ENCODE data around the gene SP140L. TPM values are rescaled to one million over a fixed set of nuclear protein-coding genes. Genes with fewer than 3 reads are reported as not detected.
"Not testable (repeated sequence)": the region's sequence is repeated elsewhere in the genome, so short reads cannot be mapped to it uniquely, and the experiment has no call there.

SP140L gene
- 10 to 100 TPM; 13.5 to 26.4 (median 14.4) TPM for polyA plus RNA-seq

DNA sequence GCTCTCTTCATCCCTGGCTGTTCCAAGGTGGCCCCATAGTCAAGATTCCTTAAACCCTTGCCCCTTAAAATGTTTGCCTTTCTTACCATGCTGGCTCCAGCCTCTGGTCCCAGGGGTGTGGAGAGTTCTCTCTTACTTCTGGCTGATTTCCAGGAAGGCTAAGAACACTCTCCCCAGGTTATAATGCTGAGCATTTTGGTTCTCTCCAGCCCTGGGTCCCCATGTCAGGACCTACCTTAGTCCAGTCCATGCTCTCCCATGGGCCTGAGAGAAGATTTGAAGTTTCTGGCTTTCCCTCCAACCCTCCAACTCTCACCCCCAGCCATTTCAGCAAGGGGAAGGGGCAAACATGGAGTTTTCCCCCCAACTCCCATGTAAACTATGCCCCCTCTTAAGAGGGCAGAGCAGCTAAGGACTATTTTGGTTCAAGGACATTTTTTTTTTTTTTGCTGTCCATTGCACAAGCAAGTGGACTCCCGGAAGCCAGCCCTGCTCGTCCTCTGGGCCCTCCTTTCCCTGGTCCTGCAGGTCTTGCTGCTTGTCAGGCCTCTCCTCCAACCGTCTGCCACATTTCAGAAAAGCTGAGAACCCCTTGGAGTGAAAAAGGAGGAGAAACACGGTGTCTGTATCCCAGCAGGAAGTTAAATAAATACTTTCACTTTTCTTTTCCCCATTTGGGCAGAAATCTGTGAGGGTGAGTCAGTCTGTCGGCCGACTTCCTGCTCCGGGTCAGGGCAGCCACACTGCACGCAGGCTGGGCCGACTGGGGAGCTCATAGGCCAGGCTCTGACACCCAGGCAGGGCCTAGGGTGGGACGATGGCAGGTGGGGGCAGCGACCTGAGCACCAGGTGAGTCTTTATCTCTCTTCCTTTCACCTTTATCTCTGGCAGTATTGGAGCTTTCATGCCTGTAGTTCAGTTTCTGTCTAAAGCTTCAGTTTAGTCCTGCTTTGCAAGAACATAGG lies at the start of gene SP140L:
SP140L (plus strand) TSS at position 741 of the 965 bp plus-strand sequence; CDS start at position 818, 77 bp downstream.
- H3K9me3 Mint-ChIP-seq, result no peaks in the 10 kb centered on the region
- H3K36me3 Mint-ChIP-seq, result peaks cover 18 to 26% (median 19%) of the 10 kb centered on the region in 3 donors
- peaks cover 2 to 7% (median 3%) of the 10 kb centered on the region in 3 donors for H3K27me3 Mint-ChIP-seq (ENCODE audit: low read depth in 3 of 3)
- H3K27ac Mint-ChIP-seq, result peak within 1 kb of the TSS; percentile 93 to 100 (median 98)
- H3K4me3 Mint-ChIP-seq, result peak within 1 kb of the TSS; percentile 91 to 99 (median 96)
- peaks cover 77 to 86% of the 10 kb centered on the region in 2 donors for H3K4me1 Mint-ChIP-seq
- peak; percentile 79 to 80 (median 80) for DNase-seq

DNA sequence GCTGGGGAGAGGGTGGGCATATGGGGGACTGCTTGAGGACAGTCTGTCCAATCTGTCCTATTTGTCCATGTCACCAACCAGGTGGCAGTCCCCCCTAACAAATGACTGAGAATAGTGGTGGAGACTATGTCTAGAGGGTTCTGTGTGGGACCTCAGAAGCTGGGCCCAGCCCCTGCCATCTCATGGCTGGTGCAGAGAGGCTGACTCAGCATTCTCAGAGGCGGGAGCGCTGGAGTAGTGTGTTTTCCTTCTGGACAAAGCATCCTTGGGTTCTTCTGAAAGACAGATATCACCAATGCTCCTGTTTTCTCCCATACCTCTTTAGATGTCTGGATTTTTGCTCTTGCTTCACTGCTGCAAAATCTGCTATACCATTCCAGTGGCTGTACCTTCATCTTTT lies 44.1 kb upstream of the SP140L start:
- Mint-ChIP-seq H3K4me3 (no peak overlapping the region), H3K36me3 (peaks cover 18 to 39% (median 32%) of the 10 kb centered on the region in 3 donors), H3K27ac (no peak overlapping the region), H3K27me3 (ENCODE audit: low read depth in 3 of 3) (no peaks in the 10 kb centered on the region), H3K4me1 (peaks cover 3 to 4% of the 10 kb centered on the region in 2 donors), H3K9me3 (no peaks in the 10 kb centered on the region)
- DNase-seq, result no peak

DNA sequence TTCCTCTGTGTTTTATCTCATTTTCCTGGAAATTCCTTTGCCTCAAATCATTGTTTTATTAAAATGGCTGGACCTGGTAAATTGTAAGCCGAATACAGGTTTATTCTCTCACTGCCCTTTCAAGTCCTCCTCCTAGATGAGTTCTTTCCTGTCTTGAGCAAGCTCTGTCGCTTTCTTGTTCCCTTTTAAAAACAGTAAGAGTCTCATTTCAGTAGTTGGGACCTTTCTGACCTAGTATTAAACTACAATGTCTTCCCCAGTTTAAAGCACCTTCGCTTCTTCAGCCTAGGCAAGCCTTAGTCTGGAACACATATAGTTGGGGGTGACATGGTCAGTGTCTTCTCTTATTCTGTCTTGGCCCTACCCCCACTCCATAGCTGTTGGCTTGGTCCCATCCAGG lies 40.9 kb upstream of the SP140L start:
- Mint-ChIP-seq H3K27ac (no peak overlapping the region), H3K4me3 (no peak overlapping the region), H3K36me3 (peaks cover 32 to 53% (median 35%) of the 10 kb centered on the region in 3 donors), H3K27me3 (ENCODE audit: low read depth in 3 of 3) (no peaks in the 10 kb centered on the region), H3K4me1 (peaks cover 13 to 17% of the 10 kb centered on the region in 2 donors), H3K9me3 (no peaks in the 10 kb centered on the region)
- DNase-seq, result no peak

DNA sequence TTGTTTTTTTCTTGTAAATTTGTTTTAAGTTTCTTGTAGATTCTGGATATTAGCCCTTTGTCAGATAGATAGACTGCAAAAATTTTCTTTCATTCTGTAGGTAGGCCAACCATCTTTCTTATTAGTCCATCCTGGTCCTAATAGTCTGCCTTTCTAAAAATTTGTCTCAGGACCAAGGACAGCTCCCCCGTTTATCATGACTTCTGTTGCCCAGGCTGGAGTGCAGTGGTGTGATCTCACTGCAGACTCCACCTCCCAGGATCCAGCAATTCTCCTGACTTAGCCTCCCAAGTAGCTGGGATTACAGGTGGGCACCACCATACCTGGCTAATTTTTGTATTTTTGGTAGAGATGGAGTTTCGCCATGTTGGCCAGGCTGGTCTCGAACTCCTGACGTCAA lies 37.7 kb upstream of the SP140L start:
- H3K27me3 Mint-ChIP-seq (ENCODE audit: low read depth in 3 of 3); H3K9me3 Mint-ChIP-seq; H3K27ac Mint-ChIP-seq; H3K4me3 Mint-ChIP-seq: not testable (repeated sequence)
- Mint-ChIP-seq H3K4me1 (peaks cover 13 to 17% of the 10 kb centered on the region in 2 donors), H3K36me3 (peaks cover 53 to 68% (median 56%) of the 10 kb centered on the region in 3 donors)
- DNase-seq, result peak; percentile 5 to 8 (median 8)

DNA sequence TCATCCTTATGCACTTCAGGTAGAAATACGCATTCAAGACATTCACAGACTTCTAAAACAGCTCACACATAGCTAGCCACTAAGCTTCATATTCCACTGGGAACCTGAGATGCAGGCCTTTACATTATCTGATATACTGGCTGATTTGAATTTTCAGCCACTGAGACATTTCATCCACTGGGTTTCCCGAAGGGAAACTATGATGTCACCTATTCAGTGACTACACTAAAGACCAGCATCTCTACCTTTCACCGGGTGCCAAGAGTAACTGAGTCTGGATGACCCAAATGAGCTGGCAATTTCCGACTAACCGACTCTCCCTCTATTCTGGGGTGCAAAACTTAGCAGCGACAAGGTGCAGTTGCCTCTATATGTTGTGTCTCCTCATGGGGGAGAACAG lies 31.8 kb upstream of the SP140L start:
- DNase-seq, result no peak
- H3K9me3 Mint-ChIP-seq, result peaks cover 0 to 8% (median 1%) of the 10 kb centered on the region in 6 donors
- H3K4me1 Mint-ChIP-seq, result no peaks in the 10 kb centered on the region
- peaks cover 77 to 88% (median 86%) of the 10 kb centered on the region in 3 donors for H3K36me3 Mint-ChIP-seq
- peaks cover 0 to 1% (median 0%) of the 10 kb centered on the region in 3 donors for H3K27me3 Mint-ChIP-seq (ENCODE audit: low read depth in 3 of 3)
- no peak overlapping the region for H3K4me3 Mint-ChIP-seq
- no peak overlapping the region for H3K27ac Mint-ChIP-seq

DNA sequence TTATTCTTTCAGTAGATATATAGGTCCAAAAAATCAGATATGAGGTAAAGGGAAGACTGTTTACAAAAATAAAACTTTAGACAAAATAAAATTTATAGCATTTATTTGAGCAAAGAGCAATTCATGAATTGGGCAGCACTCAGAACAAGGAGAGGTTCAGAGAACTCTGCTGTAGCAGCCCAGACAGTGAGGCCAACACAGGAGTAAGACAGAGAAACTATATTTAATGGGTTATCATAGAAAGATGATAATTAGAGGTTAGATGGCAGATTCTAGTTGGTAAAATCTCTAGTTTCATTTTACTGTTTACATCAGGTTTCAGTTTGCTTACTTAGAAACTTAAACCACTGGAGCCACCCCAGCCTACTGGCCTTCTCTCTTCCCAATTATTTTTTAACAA lies 30.1 kb upstream of the SP140L start:
- H3K27ac Mint-ChIP-seq, result no peak overlapping the region

DNA sequence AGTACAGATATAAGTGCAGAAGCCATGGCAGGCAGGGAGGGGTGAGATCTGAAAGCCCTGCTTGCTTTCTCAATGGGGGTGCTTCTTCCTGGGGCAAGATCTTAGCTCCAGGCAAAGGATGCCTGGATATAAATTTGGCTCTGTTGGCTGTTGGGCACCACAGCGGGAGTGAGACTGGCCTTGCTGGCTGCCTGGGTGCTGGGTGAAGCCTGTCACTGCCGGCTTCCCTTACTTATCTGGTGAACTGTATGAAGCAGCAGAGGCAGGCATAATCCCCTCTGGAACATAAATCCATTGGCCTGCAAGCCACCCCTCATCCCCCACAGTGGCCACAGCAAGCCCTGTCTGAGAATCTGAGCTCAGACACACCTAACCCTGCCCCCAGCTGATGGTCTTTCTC lies 27.4 kb upstream of the SP140L start:
- Mint-ChIP-seq H3K36me3 (peaks cover 67 to 89% (median 82%) of the 10 kb centered on the region in 3 donors), H3K9me3 (peaks cover 0 to 18% (median 12%) of the 10 kb centered on the region in 6 donors), H3K27ac (no peak overlapping the region), H3K27me3 (ENCODE audit: low read depth in 3 of 3) (peaks cover 0 to 4% (median 0%) of the 10 kb centered on the region in 3 donors), H3K4me3 (no peak overlapping the region), H3K4me1 (no peaks in the 10 kb centered on the region)
- no peak for DNase-seq

More for the DNA sequence above, 30.1 kb upstream of the SP140L start:
- Mint-ChIP-seq H3K4me3 (no peak overlapping the region), H3K9me3 (peaks cover 0 to 10% (median 2%) of the 10 kb centered on the region in 6 donors), H3K36me3 (peaks cover 81 to 91% (median 86%) of the 10 kb centered on the region in 3 donors), H3K27me3 (ENCODE audit: low read depth in 3 of 3) (peaks cover 0 to 1% (median 0%) of the 10 kb centered on the region in 3 donors), H3K4me1 (no peaks in the 10 kb centered on the region)
- DNase-seq, result no peak

DNA sequence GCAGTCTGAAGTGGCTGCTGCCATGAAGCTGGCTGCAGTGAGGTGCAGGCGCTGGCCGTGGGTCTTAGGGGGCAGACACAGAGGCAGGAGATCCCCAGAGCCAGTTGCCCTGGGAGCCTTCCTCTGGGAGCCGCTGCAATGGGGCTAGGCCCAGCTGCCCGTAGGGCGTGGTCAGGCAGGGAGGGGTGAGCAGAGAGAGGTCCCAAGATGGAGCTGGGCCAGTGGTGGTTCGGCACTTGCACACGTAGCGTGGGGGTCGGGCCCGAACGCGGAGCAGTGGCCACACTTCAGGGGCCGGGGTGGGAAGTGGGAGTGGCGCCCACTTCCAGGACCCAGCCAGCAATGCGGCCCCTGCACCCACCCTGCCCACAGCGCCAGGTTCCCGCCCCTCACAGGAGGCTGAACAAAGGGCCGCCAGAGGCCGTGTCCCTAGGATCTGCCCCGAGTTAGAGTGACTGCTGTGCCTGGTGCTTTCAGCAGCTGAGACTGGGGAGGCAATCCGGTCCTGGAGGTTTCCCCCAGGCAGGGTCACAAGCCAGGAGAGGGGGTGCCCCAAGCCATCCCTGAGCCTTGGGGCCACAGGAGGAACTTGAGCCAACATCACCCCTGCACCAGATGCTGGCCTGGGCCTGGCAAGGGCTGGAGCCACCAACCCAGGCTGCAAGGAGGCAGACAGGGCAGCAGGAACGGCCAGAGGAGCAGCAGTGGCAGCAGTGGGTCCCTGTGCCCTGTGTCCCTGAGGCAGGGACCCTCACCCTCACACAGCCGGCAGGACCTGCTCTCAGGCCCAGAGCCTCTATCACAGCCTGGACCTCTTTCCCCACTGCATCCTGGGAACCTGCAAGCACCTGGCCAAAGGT lies 21.3 kb upstream of the SP140L start:
- H3K36me3 Mint-ChIP-seq, result peaks cover 21 to 48% (median 41%) of the 10 kb centered on the region in 3 donors
- H3K4me1 Mint-ChIP-seq, result no peaks in the 10 kb centered on the region
- peaks cover 0 to 4% (median 0%) of the 10 kb centered on the region in 3 donors for H3K27me3 Mint-ChIP-seq (ENCODE audit: low read depth in 3 of 3)
- peaks cover 0 to 15% (median 9%) of the 10 kb centered on the region in 6 donors for H3K9me3 Mint-ChIP-seq
- DNase-seq, result no peak
- H3K4me3 Mint-ChIP-seq, result no peak overlapping the region
- H3K27ac Mint-ChIP-seq, result no peak overlapping the region

DNA sequence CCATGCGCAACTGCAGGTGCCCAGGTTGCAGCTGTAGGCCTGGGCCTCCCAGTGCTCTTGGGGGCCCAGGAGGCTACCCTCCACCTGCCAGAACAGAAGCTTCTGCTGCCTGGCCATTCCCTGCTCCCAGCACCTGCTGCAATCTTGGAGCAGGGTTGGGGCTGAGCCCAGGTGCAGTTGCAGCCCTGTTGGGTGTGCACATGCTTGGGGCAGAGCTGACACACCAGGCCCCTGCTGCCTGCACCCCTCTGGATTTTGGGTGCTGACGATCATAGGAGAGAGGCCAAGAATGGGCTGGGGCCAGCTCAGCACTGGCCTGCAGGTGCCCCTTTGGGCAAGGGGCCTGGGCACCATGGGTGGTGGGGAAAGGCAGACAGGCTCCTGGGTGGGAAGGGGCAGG lies 20.5 kb upstream of the SP140L start:
- no peak overlapping the region for H3K27ac Mint-ChIP-seq
- H3K9me3 Mint-ChIP-seq, result peaks cover 0 to 15% (median 9%) of the 10 kb centered on the region in 6 donors
- H3K27me3 Mint-ChIP-seq (ENCODE audit: low read depth in 3 of 3), result peaks cover 0 to 4% (median 0%) of the 10 kb centered on the region in 3 donors
- DNase-seq, result no peak
- peaks cover 16 to 41% (median 34%) of the 10 kb centered on the region in 3 donors for H3K36me3 Mint-ChIP-seq
- no peak overlapping the region for H3K4me3 Mint-ChIP-seq
- H3K4me1 Mint-ChIP-seq, result no peaks in the 10 kb centered on the region

DNA sequence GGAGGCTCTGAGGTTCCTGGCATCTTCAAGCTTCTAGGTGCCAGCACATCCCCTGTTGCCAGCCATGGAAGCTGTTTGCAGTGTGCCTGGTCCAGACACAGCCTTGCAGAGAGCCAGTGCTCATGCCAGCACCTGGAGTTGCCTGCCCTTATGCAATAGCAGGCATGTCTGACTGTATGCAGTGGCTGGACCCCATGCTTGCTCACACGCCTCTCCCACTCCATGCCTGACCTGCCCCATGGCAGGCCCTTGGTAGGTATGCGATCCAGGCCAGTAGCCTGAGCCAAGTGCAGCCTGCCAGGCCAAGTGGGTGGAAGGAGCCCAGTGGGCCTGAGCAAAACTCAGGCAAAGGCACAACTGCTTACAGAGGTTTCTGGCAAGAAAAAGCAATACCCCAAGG lies 19.5 kb upstream of the SP140L start:
- no peaks in the 10 kb centered on the region for H3K4me1 Mint-ChIP-seq
- peaks cover 0 to 15% (median 7%) of the 10 kb centered on the region in 6 donors for H3K9me3 Mint-ChIP-seq
- H3K36me3 Mint-ChIP-seq, result peaks cover 21 to 41% (median 35%) of the 10 kb centered on the region in 3 donors
- DNase-seq, result no peak
- no peak overlapping the region for H3K4me3 Mint-ChIP-seq
- H3K27me3 Mint-ChIP-seq (ENCODE audit: low read depth in 3 of 3), result peaks cover 0 to 4% (median 0%) of the 10 kb centered on the region in 3 donors
- H3K27ac Mint-ChIP-seq, result no peak overlapping the region

DNA sequence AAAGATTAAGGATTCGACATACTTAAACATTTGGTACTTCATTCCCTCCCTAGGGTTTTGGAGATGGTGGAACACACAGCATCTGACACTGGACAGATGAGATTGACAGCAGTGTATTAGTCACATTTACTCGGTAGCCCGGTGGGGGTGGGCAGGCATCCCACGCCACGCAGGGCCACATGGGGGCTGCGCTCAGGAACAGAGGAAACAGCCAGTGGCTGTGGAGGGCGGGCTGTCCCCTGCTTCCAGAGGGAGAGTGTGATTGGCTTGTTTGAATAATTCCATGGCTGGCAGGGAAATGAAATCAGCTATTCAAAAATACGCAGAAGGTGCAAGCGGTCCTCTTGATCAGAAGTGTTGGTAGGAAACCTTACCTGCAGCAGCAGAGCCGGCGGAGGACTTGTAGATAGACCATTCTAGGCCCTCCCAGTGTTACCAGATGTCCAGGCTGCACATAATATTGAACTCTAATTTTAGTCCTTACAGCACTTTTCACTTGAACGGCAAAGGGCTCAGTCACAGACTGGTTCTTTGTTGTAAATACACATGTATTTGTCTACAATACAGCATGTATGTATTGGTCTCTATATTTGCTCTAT lies 18.5 kb upstream of the SP140L start:
- Mint-ChIP-seq H3K4me1 (no peaks in the 10 kb centered on the region), H3K27me3 (ENCODE audit: low read depth in 3 of 3) (peaks cover 0 to 4% (median 0%) of the 10 kb centered on the region in 3 donors), H3K4me3 (no peak overlapping the region), H3K9me3 (peaks cover 0 to 10% (median 4%) of the 10 kb centered on the region in 6 donors), H3K36me3 (peaks cover 21 to 43% (median 36%) of the 10 kb centered on the region in 3 donors), H3K27ac (peak overlapping the region in 1 of 6 donors; percentile 21)
- no peak for DNase-seq

DNA sequence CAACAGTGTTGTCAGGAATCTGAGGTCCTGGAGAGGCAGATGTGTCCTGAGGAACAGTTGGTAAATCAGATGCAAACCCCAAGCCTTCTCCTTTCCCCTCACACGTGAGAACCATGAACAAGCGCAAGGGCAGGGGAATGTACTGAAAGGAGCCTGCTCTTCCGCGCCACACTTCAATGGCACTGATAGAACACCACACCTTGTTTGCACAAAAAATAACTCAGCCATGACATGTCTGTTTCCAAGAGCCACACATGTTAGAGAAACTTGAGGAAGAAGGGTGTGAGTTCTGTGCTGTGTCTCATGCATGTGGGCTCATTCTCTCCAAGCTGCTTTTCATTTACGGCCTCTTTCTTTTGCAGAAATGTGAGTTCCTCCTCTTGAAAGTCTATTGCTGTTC lies 16.2 kb upstream of the SP140L start:
- peaks cover 27 to 45% (median 34%) of the 10 kb centered on the region in 3 donors for H3K36me3 Mint-ChIP-seq
- H3K27ac Mint-ChIP-seq; H3K4me1 Mint-ChIP-seq; DNase-seq; H3K4me3 Mint-ChIP-seq; H3K27me3 Mint-ChIP-seq (ENCODE audit: low read depth in 3 of 3); H3K9me3 Mint-ChIP-seq: not testable (repeated sequence)

DNA sequence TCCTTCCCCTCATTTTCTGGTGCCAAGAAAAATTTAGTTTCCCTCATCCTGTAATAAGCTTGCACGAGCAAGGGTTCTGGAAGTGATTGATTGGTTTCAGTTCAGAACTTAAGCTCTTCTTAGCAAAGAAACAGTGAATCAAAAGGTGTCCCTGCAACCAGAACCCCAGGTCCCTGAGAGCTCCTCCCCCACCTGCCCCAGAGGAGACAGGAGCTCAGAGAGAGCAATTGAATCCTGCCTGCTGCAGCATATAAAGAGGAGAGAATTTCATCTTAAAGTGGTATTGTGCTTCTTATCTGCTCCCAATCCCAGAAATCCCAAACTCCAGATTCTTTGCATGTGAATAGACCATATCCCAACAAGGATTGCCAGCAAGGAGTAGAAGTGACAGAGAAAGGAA lies 15.4 kb upstream of the SP140L start:
- DNase-seq; H3K9me3 Mint-ChIP-seq; H3K4me1 Mint-ChIP-seq; H3K27ac Mint-ChIP-seq; H3K4me3 Mint-ChIP-seq; H3K27me3 Mint-ChIP-seq (ENCODE audit: low read depth in 3 of 3): not testable (repeated sequence)
- peaks cover 31 to 50% (median 38%) of the 10 kb centered on the region in 3 donors for H3K36me3 Mint-ChIP-seq

Measured in immature natural killer cell (primary cell).